Endothelial cell of umbilical vein (primary cell): ENCODE measurements around the gene TMTC1. TPM values are rescaled to one million over a fixed set of nuclear protein-coding genes. Genes with fewer than 3 reads are reported as not detected.

Experiments used
- BruUV-seq: library from RNA; stranded (reverse); fragments of 400-500 nt; replicated peaks from 2 replicates; lab custom pipeline; 2021; lab: Mats Ljungman, UMichigan
- CTCF ChIA-PET: fragments of 300-600, 350-600 bp; sonication (Branson Sonifier 250); formaldehyde crosslinking; loops from one replicate; lab custom pipeline; 2021; ENCODE audit warnings: antibody characterized with exemption, inconsistent platforms; lab: Charles Lee
- POLR2A ChIA-PET: fragments of 300-600, 350-600 bp; sonication (Branson Sonifier 250); formaldehyde crosslinking; loops from one replicate; lab custom pipeline; 2021; ENCODE audit warnings: antibody characterized with exemption, inconsistent platforms; lab: Charles Lee
- DNase-seq: peaks from one replicate; pipeline ENCODE4 v3.0.0-alpha.2; 2011; ENCODE audit warnings: low read depth, low spot score
- FAIRE-seq: peaks from 2 replicates; lab custom pipeline; 2011; peaks lifted over from hg19 to GRCh38; lab: Jason Lieb, UNC
- H2AFZ ChIP-seq: 2 replicates; pipeline ENCODE4 v1.6.0; 2012; ENCODE audit warnings: low read depth, low read length, control low read depth, inconsistent platforms
- H3K27ac ChIP-seq: 2 replicates; pipeline ENCODE4 v1.5.1; 2011; ENCODE audit warnings: low read depth, mild to moderate bottlenecking, control low read depth, low read length, moderate library complexity; ENCODE audit not compliant: insufficient read depth
- H3K27me3 ChIP-seq, 2 experiments: 2 replicates each; pipeline versions ENCODE4 v1.6.0 to v1.6.1; 2011; ENCODE audit warnings: low read length in 2 of 2, mixed read lengths in 1 of 2; ENCODE audit not compliant: control insufficient read depth in 2 of 2, insufficient read depth in 2 of 2
- H3K36me3 ChIP-seq, 2 experiments: 2 replicates in 1 of 2; 3 replicates in 1 of 2; pipeline ENCODE4 v1.5.1; 2011; ENCODE audit warnings: low read length in 2 of 2, mild to moderate bottlenecking in 1 of 2, moderate library complexity in 1 of 2; ENCODE audit not compliant: control insufficient read depth in 2 of 2, insufficient read depth in 2 of 2; ENCODE audit errors: extremely low read depth in 1 of 2
- H3K4me1 ChIP-seq: 3 replicates; pipeline ENCODE4 v1.5.1; 2011; ENCODE audit warnings: mild to moderate bottlenecking, low read length; ENCODE audit not compliant: control insufficient read depth, insufficient read depth; ENCODE audit errors: extremely low read depth
- H3K4me2 ChIP-seq: 2 replicates; pipeline ENCODE4 v1.6.1; 2011; ENCODE audit warnings: low read length, control low read depth, mixed read lengths; ENCODE audit not compliant: insufficient read depth
- H3K4me3 ChIP-seq, 3 experiments: fragments of 200-600 bp in 1 of 3; sonication (generic), shearing (Covaris generic) in 1 of 3; replicated peaks in 1 of 3; 2 replicates each; pipeline ENCODE4 v1.5.1; 2011 to 2016; ENCODE audit warnings: control low read depth in 3 of 3, low read length in 3 of 3, mild to moderate bottlenecking in 2 of 3, inconsistent platforms in 1 of 3, low read depth in 1 of 3, moderate library complexity in 1 of 3; ENCODE audit not compliant: insufficient read depth in 1 of 3
- H3K79me2 ChIP-seq: 2 replicates; pipeline ENCODE4 v1.6.0; 2012; ENCODE audit warnings: low read length, inconsistent platforms; ENCODE audit not compliant: control insufficient read depth, insufficient read depth
- H3K9ac ChIP-seq: replicated peaks from 2 replicates; pipeline ENCODE3; 2011; ENCODE audit warnings: low read length, control low read depth; ENCODE audit not compliant: insufficient read depth; ENCODE audit errors: extremely low read depth
- H3K9me1 ChIP-seq: replicated peaks from 3 replicates; pipeline ENCODE4 v1.6.0; 2011; ENCODE audit warnings: mild to moderate bottlenecking, low read length; ENCODE audit not compliant: control insufficient read depth, insufficient read depth; ENCODE audit errors: extremely low read depth
- H3K9me3 ChIP-seq: replicated peaks from 2 replicates; pipeline ENCODE4 v1.5.1; 2012; ENCODE audit warnings: low read length, inconsistent platforms; ENCODE audit not compliant: control insufficient read depth, insufficient read depth
- H4K20me1 ChIP-seq: replicated peaks from 2 replicates; pipeline ENCODE3; 2011; ENCODE audit warnings: mild to moderate bottlenecking, low read length; ENCODE audit not compliant: control insufficient read depth, insufficient read depth; ENCODE audit errors: extremely low read depth
- EZH2 ChIP-seq: IDR thresholded peaks from 2 replicates; pipeline ENCODE4 v1.6.1; 2012; ENCODE audit warnings: borderline replicate concordance, low read depth, mild to moderate bottlenecking, moderate library complexity, low read length, inconsistent platforms; ENCODE audit not compliant: severe bottlenecking
- FOS ChIP-seq: IDR thresholded peaks from 2 replicates; pipeline ENCODE4 v1.6.1; 2011; ENCODE audit warnings: mild to moderate bottlenecking, low read length, moderate library complexity, borderline replicate concordance; ENCODE audit not compliant: insufficient read depth
- GATA2 ChIP-seq: IDR thresholded peaks from 2 replicates; pipeline ENCODE4 v1.7.0; 2011; ENCODE audit warnings: low read depth, mild to moderate bottlenecking, moderate library complexity, mixed read lengths, low read length; ENCODE audit not compliant: insufficient read length, insufficient read depth
- JUN ChIP-seq: IDR thresholded peaks from 2 replicates; pipeline ENCODE4 v1.6.1; 2011; ENCODE audit warnings: borderline replicate concordance, low read depth; ENCODE audit not compliant: insufficient read length, insufficient read depth
- MYC ChIP-seq: IDR thresholded peaks from one replicate; pipeline ENCODE4 v1.6.1; 2011; ENCODE audit warnings: mild to moderate bottlenecking, low read depth, low read length
- POLR2A ChIP-seq: IDR thresholded peaks from 2 replicates; pipeline ENCODE4 v1.6.1; 2012; ENCODE audit warnings: low read depth, mild to moderate bottlenecking, control low read depth, low read length
- POLR2AphosphoS5 ChIP-seq: IDR thresholded peaks from 2 replicates; pipeline ENCODE4 v1.6.1; 2012; ENCODE audit warnings: low read depth, mild to moderate bottlenecking, control low read depth, low read length, moderate library complexity; ENCODE audit not compliant: insufficient read depth
- dilution Hi-C: fragments of 300-500 bp; cut with MboI; formaldehyde crosslinking; loops from one replicate; pipeline ENCODE4 v1.15.0; 2019; ENCODE audit warnings: low sequenced_read_pairs; ENCODE audit not compliant: extremely low pct_ligation_motif_present
- intact Hi-C: fragments of 100-400 bp; cut with micrococcal nuclease; formaldehyde crosslinking; loops from one replicate; pipeline ENCODE4 v1.10.0; 2022
- polyA plus RNA-seq, 4 experiments: library from polyadenylated mRNA; depleted of rRNA in 3 of 4; stranded (reverse) in 3 of 4; unstranded in 1 of 4; fragments of >200 nt; gene quantifications; 2 replicates each; pipeline versions ENCODE4 v1.2.1 to v1.2.3, GENCODE V29; 2011 to 2012; ENCODE audit warnings: missing spikeins in 1 of 4
- total RNA-seq: library from RNA; stranded (reverse); gene quantifications from 2 replicates; pipeline ENCODE4 v1.2.3, GENCODE V29; 2021
- TF ChIP-seq, protein P1 (sequence below): IDR thresholded peaks from 2 replicates; pipeline ENCODE4 v1.6.1; 2011; ENCODE audit not compliant: insufficient read depth, insufficient read length
- TF ChIP-seq, protein P2 (sequence below), 2 donors: IDR thresholded peaks; 1 replicate in 1 of 2; 2 replicates in 1 of 2; pipeline ENCODE4 v1.5.1; 2011; ENCODE audit warnings: low read length in 2 of 2, mild to moderate bottlenecking in 2 of 2, moderate library complexity in 2 of 2, control low read depth in 1 of 2, inconsistent platforms in 1 of 2, low read depth in 1 of 2; ENCODE audit not compliant: insufficient read depth in 1 of 2; ENCODE audit errors: extremely low read depth in 1 of 2

Gene TMTC1
- total and polyA plus RNA-seq, 2 donors (not counting 3 experiments of a cell fraction or from before 2014, with no cell fraction given) = 5.4 to 5.9 TPM

DNA sequence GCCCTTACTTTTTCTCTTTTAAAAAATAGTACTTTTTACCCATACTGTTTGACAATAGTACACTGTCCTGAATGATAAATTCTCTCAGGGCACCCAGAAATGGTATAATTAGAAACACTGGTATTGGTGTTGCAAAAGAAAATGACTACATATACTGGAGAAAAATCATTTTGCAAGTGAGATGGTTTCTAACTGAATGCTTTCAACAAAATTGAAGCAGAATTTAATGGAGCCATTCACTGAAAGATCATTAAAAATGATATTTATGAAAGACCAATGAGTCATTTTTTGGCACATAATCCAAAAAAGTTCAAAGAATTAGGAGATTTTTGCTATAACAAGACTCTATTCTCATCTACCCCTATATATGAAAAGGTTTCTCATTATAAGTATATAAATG is 68.8 kb downstream of the TMTC1 start:
- no peak for TF ChIP-seq JUN
- no peak for TF ChIP-seq FOS
- TF ChIP-seq EZH2 = no peak
- TF ChIP-seq MYC = no peak
- TF ChIP-seq, protein P1, sequence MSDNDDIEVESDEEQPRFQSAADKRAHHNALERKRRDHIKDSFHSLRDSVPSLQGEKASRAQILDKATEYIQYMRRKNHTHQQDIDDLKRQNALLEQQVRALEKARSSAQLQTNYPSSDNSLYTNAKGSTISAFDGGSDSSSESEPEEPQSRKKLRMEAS = no peak
- TF ChIP-seq, protein P2, sequence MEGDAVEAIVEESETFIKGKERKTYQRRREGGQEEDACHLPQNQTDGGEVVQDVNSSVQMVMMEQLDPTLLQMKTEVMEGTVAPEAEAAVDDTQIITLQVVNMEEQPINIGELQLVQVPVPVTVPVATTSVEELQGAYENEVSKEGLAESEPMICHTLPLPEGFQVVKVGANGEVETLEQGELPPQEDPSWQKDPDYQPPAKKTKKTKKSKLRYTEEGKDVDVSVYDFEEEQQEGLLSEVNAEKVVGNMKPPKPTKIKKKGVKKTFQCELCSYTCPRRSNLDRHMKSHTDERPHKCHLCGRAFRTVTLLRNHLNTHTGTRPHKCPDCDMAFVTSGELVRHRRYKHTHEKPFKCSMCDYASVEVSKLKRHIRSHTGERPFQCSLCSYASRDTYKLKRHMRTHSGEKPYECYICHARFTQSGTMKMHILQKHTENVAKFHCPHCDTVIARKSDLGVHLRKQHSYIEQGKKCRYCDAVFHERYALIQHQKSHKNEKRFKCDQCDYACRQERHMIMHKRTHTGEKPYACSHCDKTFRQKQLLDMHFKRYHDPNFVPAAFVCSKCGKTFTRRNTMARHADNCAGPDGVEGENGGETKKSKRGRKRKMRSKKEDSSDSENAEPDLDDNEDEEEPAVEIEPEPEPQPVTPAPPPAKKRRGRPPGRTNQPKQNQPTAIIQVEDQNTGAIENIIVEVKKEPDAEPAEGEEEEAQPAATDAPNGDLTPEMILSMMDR (IDR thresholded peaks at IDR 0.05; ENCODE audit: extremely low read depth in 1 of 2, insufficient read depth in 1 of 2, low read depth in 1 of 2, low read length in 2 of 2) = no peak
- no peak for TF ChIP-seq POLR2AphosphoS5
- TF ChIP-seq GATA2 = no peak
- TF ChIP-seq POLR2A = no peak
- Histone ChIP-seq H3K4me1 (no peaks in the 10 kb centered on the region), H3K9ac (no peak overlapping the region), H3K79me2 (no peaks in the 10 kb centered on the region), H2AFZ (no peak overlapping the region), H3K9me1 (no peaks in the 10 kb centered on the region), H3K9me3 (no peaks in the 10 kb centered on the region), H3K4me2 (no peak overlapping the region), H3K27ac (no peak overlapping the region), H3K27me3 (no peaks in the 10 kb centered on the region), H3K4me3 (no peak overlapping the region), H3K36me3 (no peaks in the 10 kb centered on the region), H4K20me1 (no peaks in the 10 kb centered on the region)
- FAIRE-seq = no peak
- ChIA-PET POLR2A (no interaction called here), CTCF (no interaction called here)
- BruUV-seq = no TSS peak
- intact Hi-C loops = no loop called here
- dilution Hi-C loops = no loop called here
- DNase-seq = no peak
